H1 (cell line): Measurements from ENCODE around the gene ASIC2. TPM values are rescaled to one million over a fixed set of nuclear protein-coding genes. Genes with fewer than 3 reads are reported as not detected.
A peak's percentile ranks its signal among the peaks of the same experiment; 100 is the strongest.

Experiments used
- CTCF ChIA-PET: fragments of 300-600 bp; sonication (Branson Sonifier 250); formaldehyde crosslinking; loops from one replicate; lab custom pipeline; 2021; ENCODE audit not compliant: partially characterized antibody; lab: Charles Lee
- POLR2A ChIA-PET: fragments of 300-600 bp; sonication (Branson Sonifier 250); formaldehyde crosslinking; loops from one replicate; lab custom pipeline; 2021; ENCODE audit warnings: inconsistent platforms; ENCODE audit not compliant: partially characterized antibody; lab: Charles Lee
- DNase-seq, 2 experiments: peaks; one replicate each; pipeline versions ENCODE4 v3.0.0 to v3.0.0-alpha.2; 2010 to 2022; ENCODE audit warnings: low spot score in 2 of 2, low read depth in 1 of 2, mixed read lengths in 1 of 2
- FAIRE-seq: peaks from 2 replicates; lab custom pipeline; 2011; peaks lifted over from hg19 to GRCh38; lab: Jason Lieb, UNC
- H2AFZ ChIP-seq: 2 replicates; pipeline ENCODE4 v1.8.1; 2012; ENCODE audit warnings: low read length, inconsistent platforms
- H2AK5ac ChIP-seq: 2 replicates; pipeline ENCODE4 v1.6.1; 2013; ENCODE audit warnings: low read depth, low read length
- H2BK120ac ChIP-seq: replicated peaks from 2 replicates; pipeline ENCODE3; 2013; ENCODE audit warnings: low read depth, low read length, inconsistent platforms
- H2BK12ac ChIP-seq: 2 replicates; pipeline ENCODE4 v1.6.1; 2013; ENCODE audit warnings: low read depth, low read length
- H2BK15ac ChIP-seq: 2 replicates; pipeline ENCODE4 v1.6.1; 2013; ENCODE audit warnings: low read length
- H2BK20ac ChIP-seq: 2 replicates; pipeline ENCODE4 v1.6.1; 2013; ENCODE audit warnings: low read length
- H2BK5ac ChIP-seq: 2 replicates; pipeline ENCODE4 v1.6.1; 2013; ENCODE audit warnings: low read depth, low read length
- H3K14ac ChIP-seq: 2 replicates; pipeline ENCODE4 v1.6.1; 2013; ENCODE audit warnings: inconsistent platforms; ENCODE audit not compliant: insufficient read length
- H3K18ac ChIP-seq: 2 replicates; pipeline ENCODE4 v1.6.1; 2013; ENCODE audit warnings: low read length; ENCODE audit errors: extremely low read depth
- H3K23ac ChIP-seq: 2 replicates; pipeline ENCODE4 v1.6.1; 2013; ENCODE audit warnings: inconsistent platforms; ENCODE audit not compliant: insufficient read length
- H3K23me2 ChIP-seq: 2 replicates; pipeline ENCODE4 v1.6.1; 2013; ENCODE audit warnings: low read depth, low read length
- H3K27ac ChIP-seq: 2 replicates; pipeline ENCODE4 v1.6.1; 2011; ENCODE audit warnings: low read depth, low read length, inconsistent platforms
- H3K27me3 ChIP-seq, 4 experiments: replicated peaks in 1 of 4; 1 replicate in 1 of 4; 2 replicates in 3 of 4; pipeline versions ENCODE4 v1.6.1 to v1.8.1; 2011 to 2013; ENCODE audit warnings: low read length in 3 of 4, mild to moderate bottlenecking in 3 of 4, inconsistent platforms in 2 of 4, mixed read lengths in 2 of 4, moderate library complexity in 1 of 4; ENCODE audit not compliant: control insufficient read depth in 3 of 4, insufficient read depth in 3 of 4; ENCODE audit errors: extremely low read depth in 1 of 4
- H3K36me3 ChIP-seq, 4 experiments: 2 replicates each; pipeline versions ENCODE4 v1.6.1 to v1.8.1; 2011 to 2013; ENCODE audit warnings: mild to moderate bottlenecking in 4 of 4, low read length in 3 of 4, moderate library complexity in 2 of 4, control low read depth in 1 of 4, inconsistent platforms in 1 of 4; ENCODE audit not compliant: insufficient read depth in 4 of 4, control insufficient read depth in 2 of 4
- H3K4ac ChIP-seq: replicated peaks from 2 replicates; pipeline ENCODE3; 2013; ENCODE audit warnings: low read length, low read depth, mixed read lengths, inconsistent platforms; ENCODE audit not compliant: insufficient read length
- H3K4me1 ChIP-seq, 4 experiments: replicated peaks in 1 of 4; 1 replicate in 1 of 4; 2 replicates in 3 of 4; pipeline versions ENCODE4 v1.6.1 to v1.8.1; 2011 to 2013; ENCODE audit warnings: low read length in 3 of 4, inconsistent platforms in 2 of 4, mixed read lengths in 1 of 4; ENCODE audit not compliant: insufficient read depth in 4 of 4, control insufficient read depth in 3 of 4
- H3K4me2 ChIP-seq, 2 experiments: 2 replicates each; pipeline versions ENCODE4 v1.6.1 to v1.8.1; 2011 to 2013; ENCODE audit warnings: low read depth in 2 of 2, low read length in 2 of 2, control low read depth in 1 of 2, inconsistent platforms in 1 of 2, mild to moderate bottlenecking in 1 of 2; ENCODE audit not compliant: insufficient read depth in 1 of 2
- H3K4me3 ChIP-seq, 4 experiments: fragments of 200-600, 300-600 bp in 1 of 4; sonication (generic), shearing (Covaris generic), sonication (Bioruptor Twin) in 1 of 4; 2 replicates each; pipeline versions ENCODE4 v1.5.1 to v1.8.1; 2011 to 2016; ENCODE audit warnings: low read length in 4 of 4, low read depth in 3 of 4, control low read depth in 2 of 4, inconsistent platforms in 2 of 4, mild to moderate bottlenecking in 2 of 4, mixed read lengths in 1 of 4, moderate library complexity in 1 of 4; ENCODE audit not compliant: insufficient read depth in 2 of 4; ENCODE audit errors: extremely low read depth in 1 of 4
- H3K56ac ChIP-seq: replicated peaks from 2 replicates; pipeline ENCODE3; 2013; ENCODE audit warnings: low read depth, mild to moderate bottlenecking, mixed read lengths, low read length, inconsistent platforms; ENCODE audit not compliant: insufficient read length
- H3K79me1 ChIP-seq: 2 replicates; pipeline ENCODE4 v1.6.1; 2013; ENCODE audit warnings: low read depth, low read length, control low read depth
- H3K79me2 ChIP-seq, 2 experiments: 2 replicates each; pipeline versions ENCODE4 v1.6.1 to v1.8.1; 2012 to 2013; ENCODE audit warnings: low read length in 2 of 2, mild to moderate bottlenecking in 2 of 2, inconsistent platforms in 1 of 2; ENCODE audit not compliant: insufficient read depth in 2 of 2, control insufficient read depth in 1 of 2
- H3K9ac ChIP-seq, 4 experiments: replicated peaks in 1 of 4; 1 replicate in 1 of 4; 2 replicates in 3 of 4; pipeline versions ENCODE4 v1.6.1 to v1.8.1; 2011 to 2013; ENCODE audit warnings: low read depth in 3 of 4, low read length in 3 of 4, control low read depth in 2 of 4, mild to moderate bottlenecking in 2 of 4, moderate library complexity in 2 of 4, inconsistent platforms in 1 of 4; ENCODE audit errors: extremely low read depth in 1 of 4
- H3K9me3 ChIP-seq, 2 experiments: 2 replicates each; pipeline versions ENCODE4 v1.6.1 to v1.8.1; 2012 to 2013; ENCODE audit warnings: mild to moderate bottlenecking in 2 of 2, moderate library complexity in 2 of 2, control low read depth in 1 of 2, inconsistent platforms in 1 of 2, low read depth in 1 of 2, low read length in 1 of 2, mixed read lengths in 1 of 2; ENCODE audit not compliant: insufficient read depth in 2 of 2
- H4K20me1 ChIP-seq, 2 experiments: replicated peaks in 1 of 2; 2 replicates each; pipeline versions ENCODE3 to v1.8.1; 2011 to 2013; ENCODE audit warnings: inconsistent platforms in 2 of 2, low read length in 2 of 2, mild to moderate bottlenecking in 1 of 2; ENCODE audit not compliant: insufficient read depth in 2 of 2, control insufficient read depth in 1 of 2
- H4K5ac ChIP-seq: 2 replicates; pipeline ENCODE4 v1.6.1; 2013; ENCODE audit warnings: low read length, low read depth, mixed read lengths, inconsistent platforms; ENCODE audit not compliant: insufficient read length
- H4K8ac ChIP-seq: 2 replicates; pipeline ENCODE4 v1.8.0; 2013; ENCODE audit warnings: mild to moderate bottlenecking, moderate library complexity, low read length, inconsistent platforms; ENCODE audit not compliant: insufficient read depth; ENCODE audit errors: extremely low read depth
- H4K91ac ChIP-seq: replicated peaks from 2 replicates; pipeline ENCODE3; 2013; ENCODE audit warnings: low read length, mixed read lengths, inconsistent platforms; ENCODE audit not compliant: insufficient read length
- CHD2 ChIP-seq: IDR thresholded peaks from 2 replicates; pipeline ENCODE4 v1.6.1; 2012; ENCODE audit warnings: low read length, improper control_type of control experiment
- GABPA ChIP-seq: IDR thresholded peaks from 2 replicates; pipeline ENCODE4 v1.6.1; 2011; ENCODE audit warnings: mild to moderate bottlenecking, low read length, moderate library complexity, borderline replicate concordance; ENCODE audit not compliant: insufficient read depth
- POLR2AphosphoS5 ChIP-seq: IDR thresholded peaks from 2 replicates; pipeline ENCODE4 v1.6.1; 2011; ENCODE audit warnings: low read depth, low read length
- WGBS, 2 experiments: shearing (Covaris generic) in 1 of 2; methylation state at CpG; one replicate each; pipeline versions ENCODE4 v1.1.6 to v1.1.7; 2013 to 2015; ENCODE audit warnings: low lambda C conversion rate in 2 of 2, mixed read lengths in 2 of 2, inconsistent platforms in 1 of 2, low coverage in 1 of 2, missing lambda C conversion rate in 1 of 2; ENCODE audit not compliant: insufficient replicate concordance in 2 of 2, insufficient coverage in 1 of 2, insufficient read length in 1 of 2; ENCODE audit errors: extremely low coverage in 1 of 2, missing lambda C conversion rate in 1 of 2; 5-methylcytosine and 5-hydroxymethylcytosine counted together
- polyA plus RNA-seq, 7 experiments: library from polyadenylated mRNA; depleted of rRNA in 3 of 7; stranded (reverse) in 5 of 7; unstranded in 2 of 7; fragments of >200 nt in 5 of 7; fragments of 200-250 nt in 2 of 7; gene quantifications; 1 replicate in 5 of 7; 2 replicates in 1 of 7; 4 replicates in 1 of 7; pipeline versions ENCODE4 v1.2.1 to v1.2.3, GENCODE V29; 2011 to 2013; ENCODE audit warnings: missing spikeins in 2 of 7, mixed read lengths in 2 of 7
- total RNA-seq: library from RNA; stranded (reverse); fragmentation: NEBNext Ultra II Directional; extraction: Animal tissue kit (Norgen Biotek cat#: 25700); gene quantifications from 2 replicates; pipeline ENCODE4 v1.2.1, GENCODE V29; 2021
- TF ChIP-seq, protein P1 (sequence below): IDR thresholded peaks from 2 replicates; pipeline ENCODE4 v1.6.1; 2011; ENCODE audit warnings: low read length, improper control_type of control experiment

Gene ASIC2
- total and polyA plus RNA-seq, 2 of the 8 experiments (the other 6 are each of a cell fraction or from before 2014, with no cell fraction given), result 0.86 to 1.2 TPM

DNA sequence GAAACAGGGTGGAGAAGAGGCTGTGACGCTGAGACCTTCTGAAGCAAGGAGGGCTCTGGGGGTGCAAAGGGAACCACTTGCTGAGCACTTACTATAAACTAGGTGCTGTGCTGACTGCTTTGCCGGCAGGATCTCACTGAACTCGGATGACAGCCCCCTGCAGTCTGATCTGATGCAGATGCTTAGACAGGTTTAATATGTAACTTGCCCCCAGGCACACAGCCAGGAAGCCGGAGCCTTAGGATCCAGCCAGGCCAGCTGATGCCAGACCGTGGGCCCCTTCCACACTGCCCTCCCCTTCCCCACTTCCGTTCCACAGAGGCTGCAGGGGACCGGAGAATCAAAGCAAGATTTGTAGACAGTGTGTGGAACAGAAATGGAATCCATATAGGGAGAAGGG lies 278.3 kb downstream of the ASIC2 start:
- Histone ChIP-seq H3K27ac (no peak overlapping the region), H3K79me1 (no peaks in the 10 kb centered on the region; the same call in 1 of the 2 replicates), H2AFZ (no peak overlapping the region), H3K4me2 (no peak overlapping the region), H4K5ac (no peak overlapping the region), H3K9ac (no peak overlapping the region), H3K4me1 (no peaks in the 10 kb centered on the region), H2BK120ac (no peak overlapping the region), H2BK20ac (no peak overlapping the region), H4K8ac (no peak overlapping the region; the same call in 1 of the 2 replicates), H2AK5ac (no peak overlapping the region), H3K56ac (no peak overlapping the region), H3K14ac (no peak overlapping the region), H3K4ac (no peak overlapping the region), H2BK15ac (no peak overlapping the region), H4K91ac (no peak overlapping the region), H3K23ac (no peak overlapping the region), H2BK12ac (no peak overlapping the region), H3K23me2 (peaks cover 5% of the 10 kb centered on the region; the same call in 1 of the 2 replicates), H3K9me3 (no peaks in the 10 kb centered on the region), H3K18ac (no peak overlapping the region), H3K4me3 (no peak overlapping the region), H3K79me2 (no peaks in the 10 kb centered on the region), H2BK5ac (no peak overlapping the region; the same call in 1 of the 2 replicates), H3K27me3 (no peaks in the 10 kb centered on the region), H3K36me3 (no peaks in the 10 kb centered on the region), H4K20me1 (no peaks in the 10 kb centered on the region)
- no peak for FAIRE-seq
- 88% methylated on average over 7 of the region's 7 CpGs; no CpG with 5 or more reads in 1 of the 2 experiments for WGBS, 2 experiments
- peak in 1 of 2 experiments; percentile 22 for DNase-seq
- ChIA-PET POLR2A (no interaction called here), CTCF (interaction anchor here (1.4 to 1.7 kb wide), 2 partner anchors 8 to 24 kb away, joined by 3 to 6 read pairs; no protein-coding TSS in a partner anchor)
- TF ChIP-seq POLR2AphosphoS5 (no peak), CHD2 (no peak), GABPA (no peak)
- TF ChIP-seq, protein P1, sequence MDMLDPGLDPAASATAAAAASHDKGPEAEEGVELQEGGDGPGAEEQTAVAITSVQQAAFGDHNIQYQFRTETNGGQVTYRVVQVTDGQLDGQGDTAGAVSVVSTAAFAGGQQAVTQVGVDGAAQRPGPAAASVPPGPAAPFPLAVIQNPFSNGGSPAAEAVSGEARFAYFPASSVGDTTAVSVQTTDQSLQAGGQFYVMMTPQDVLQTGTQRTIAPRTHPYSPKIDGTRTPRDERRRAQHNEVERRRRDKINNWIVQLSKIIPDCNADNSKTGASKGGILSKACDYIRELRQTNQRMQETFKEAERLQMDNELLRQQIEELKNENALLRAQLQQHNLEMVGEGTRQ, result no peak
